Measurements from ENCODE around the gene LSMEM2.
A peak's percentile ranks its signal among the peaks of the same experiment; 100 is the strongest.

Gene LSMEM2

DNA sequence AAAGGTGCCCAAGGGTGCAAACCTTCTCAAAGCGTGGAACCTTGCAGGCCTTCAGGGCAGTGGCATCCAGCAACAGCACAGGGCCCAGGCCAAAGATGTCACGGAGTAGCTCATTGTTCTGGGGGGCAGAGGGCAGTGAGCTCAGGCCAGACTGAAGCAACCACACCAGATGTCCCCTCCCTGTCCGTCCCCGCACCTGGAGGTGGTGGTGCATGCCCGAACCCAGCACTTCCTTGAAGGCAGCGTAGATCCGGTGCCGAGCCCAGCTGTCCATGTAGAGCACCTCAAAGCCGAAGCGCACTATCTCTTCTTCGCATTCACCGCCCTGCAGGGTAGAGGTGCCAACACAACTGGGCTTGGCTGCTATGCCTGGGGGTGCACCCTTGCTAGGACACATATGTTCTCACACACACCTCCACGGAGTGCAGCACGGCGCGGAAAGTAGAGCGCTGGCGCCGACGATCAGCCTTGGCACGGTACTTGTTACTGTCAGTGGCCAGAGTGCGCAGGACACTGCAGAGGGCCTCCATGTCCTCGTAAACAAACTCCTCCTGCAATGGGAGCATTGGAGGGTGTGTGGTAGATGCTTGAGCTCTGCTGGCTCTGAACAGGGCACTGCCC is 9.6 kb downstream of the LSMEM2 start:
- TF ChIP-seq CTCF (IDR thresholded peaks at IDR 0.05; ENCODE audit: unreplicated experiment in 3 of 3): no peak
- Mint-ChIP-seq H3K36me3 (ENCODE audit: low read depth) (no peaks in the 10 kb centered on the region), H3K4me1 (peaks cover 14% of the 10 kb centered on the region), H3K27me3 (ENCODE audit: low read depth) (peaks cover 3% of the 10 kb centered on the region), H3K27ac (no peak overlapping the region), H3K4me3 (peak overlapping the region in 2 of 3 experiments; percentile 13 to 78), H3K9me3 (no peaks in the 10 kb centered on the region)

GRCh38 chr3:50289130-50289529 is 10.2 kb downstream of the LSMEM2 start:
- peaks cover 14% of the 10 kb centered on the region for H3K4me1 Mint-ChIP-seq
- H3K4me3 Mint-ChIP-seq: peak overlapping the region; percentile 64 to 78 (median 65)
- H3K36me3 Mint-ChIP-seq (ENCODE audit: low read depth): no peaks in the 10 kb centered on the region
- peaks cover 3% of the 10 kb centered on the region for H3K27me3 Mint-ChIP-seq (ENCODE audit: low read depth)
- no peak for TF ChIP-seq CTCF (IDR thresholded peaks at IDR 0.05; ENCODE audit: unreplicated experiment in 3 of 3)
- H3K9me3 Mint-ChIP-seq: no peaks in the 10 kb centered on the region
- no peak overlapping the region for H3K27ac Mint-ChIP-seq

- peaks cover 3% of the 10 kb centered on the region for H3K27me3 Mint-ChIP-seq (ENCODE audit: low read depth)
- no peaks in the 10 kb centered on the region for H3K9me3 Mint-ChIP-seq
- H3K36me3 Mint-ChIP-seq (ENCODE audit: low read depth): no peaks in the 10 kb centered on the region
- H3K4me3 Mint-ChIP-seq: peak overlapping the region; percentile 64 to 83 (median 78)
- peaks cover 14% of the 10 kb centered on the region for H3K4me1 Mint-ChIP-seq
- H3K27ac Mint-ChIP-seq: no peak overlapping the region
- TF ChIP-seq CTCF (IDR thresholded peaks at IDR 0.05; ENCODE audit: unreplicated experiment in 3 of 3): no peak
Observed at GRCh38 chr3:50290161-50290641, 11.3 kb downstream of the LSMEM2 start.

- no peaks in the 10 kb centered on the region for H3K36me3 Mint-ChIP-seq (ENCODE audit: low read depth)
- H3K9me3 Mint-ChIP-seq: no peaks in the 10 kb centered on the region
- H3K27me3 Mint-ChIP-seq (ENCODE audit: low read depth): peaks cover 3% of the 10 kb centered on the region
- H3K27ac Mint-ChIP-seq: peak within 1 kb of the TSS; percentile 89 to 97 (median 94)
- peaks cover 14% of the 10 kb centered on the region for H3K4me1 Mint-ChIP-seq
- peak within 1 kb of the TSS; percentile 83 to 90 (median 89) for H3K4me3 Mint-ChIP-seq
- no peak for TF ChIP-seq CTCF (IDR thresholded peaks at IDR 0.05; ENCODE audit: unreplicated experiment in 3 of 3)
Observed at GRCh38 chr3:50292159-50293078, 13.5 kb downstream of the LSMEM2 start, which contains the start of gene IFRD2. TSS of gene IFRD2 (minus strand) at chr3:50292429. CDS start at chr3:50292274, 155 bp downstream.

DNA sequence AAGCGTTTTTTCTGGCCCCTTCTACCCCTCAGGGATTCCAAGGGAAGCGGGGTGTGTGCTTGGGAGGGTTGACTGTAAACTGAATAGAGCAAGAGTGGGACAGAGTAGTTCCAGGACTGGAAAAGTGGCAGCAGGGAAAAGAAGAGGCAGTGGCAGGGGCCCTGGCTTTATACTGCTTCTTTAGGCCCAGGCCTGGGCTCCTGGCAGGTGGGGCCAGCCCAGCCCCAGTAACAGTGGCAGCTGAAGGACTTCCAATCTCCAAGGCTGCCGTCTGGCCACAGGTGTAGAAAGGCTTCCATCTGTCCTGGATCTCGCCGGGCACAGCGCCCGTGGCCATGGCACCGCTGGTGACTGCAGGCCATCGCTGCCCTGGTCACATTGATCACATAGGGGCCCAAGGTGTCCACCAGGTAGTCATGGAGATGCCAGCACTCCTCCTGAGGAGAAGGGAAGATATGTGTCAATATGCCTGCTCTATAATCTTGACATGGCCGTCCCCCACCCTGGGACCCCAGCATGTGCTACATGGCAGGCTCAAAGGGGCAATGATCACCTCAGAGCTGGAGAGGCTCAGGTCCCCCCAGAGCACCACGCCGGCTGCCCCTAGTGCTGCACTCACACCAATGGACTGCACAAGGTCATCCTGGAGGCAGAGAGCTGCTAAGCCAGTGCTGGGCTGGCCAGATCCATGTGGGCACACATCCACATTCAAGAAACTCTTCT is 14.4 kb downstream of the LSMEM2 start:
- no peak for TF ChIP-seq CTCF (IDR thresholded peaks at IDR 0.05; ENCODE audit: unreplicated experiment in 3 of 3)
- Mint-ChIP-seq H3K4me3 (peak overlapping the region; percentile 83 to 90 (median 88)), H3K4me1 (peaks cover 14% of the 10 kb centered on the region), H3K36me3 (ENCODE audit: low read depth) (no peaks in the 10 kb centered on the region), H3K27ac (peak overlapping the region; percentile 89 to 97 (median 94)), H3K27me3 (ENCODE audit: low read depth) (peaks cover 3% of the 10 kb centered on the region), H3K9me3 (no peaks in the 10 kb centered on the region)

Measured in nephron (organoid).